HG03521 (cell line): ENCODE data around the gene VPS45.
"Not testable (repeated sequence)": the region's sequence is repeated elsewhere in the genome, so short reads cannot be mapped to it uniquely, and the experiment has no call there.

Experiments
- ATAC-seq: cut with Tn5 transposase; IDR thresholded peaks from one replicate; pipeline ENCODE4 v1.9.1; 2021; ENCODE audit warnings: mild to moderate bottlenecking, moderate library complexity; ENCODE audit not compliant: unreplicated experiment

VPS45 gene

DNA sequence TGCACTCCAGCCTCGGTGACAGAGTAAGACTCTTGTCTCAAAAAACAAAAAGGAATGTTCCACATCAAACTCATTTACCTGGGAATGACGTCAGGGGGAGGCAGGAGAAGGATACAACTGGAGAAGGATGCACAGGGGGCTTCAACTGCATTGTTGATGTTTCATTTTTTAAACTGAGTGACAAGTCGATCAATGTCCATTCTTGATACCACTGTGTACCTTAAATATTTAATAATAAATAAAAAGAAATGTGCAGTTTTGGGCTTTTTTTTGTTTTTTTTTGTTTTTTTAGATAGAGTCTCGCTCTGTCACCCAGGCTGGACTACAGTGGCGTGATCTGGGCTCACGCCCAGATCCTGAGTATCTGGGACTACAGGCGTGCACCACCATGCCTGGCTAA is 117.9 kb downstream of the VPS45 start:
- ATAC-seq = no peak

- ATAC-seq = not testable (repeated sequence)
Observed at GRCh38 chr1:150186438-150186788, 118.8 kb downstream of the VPS45 start.

DNA sequence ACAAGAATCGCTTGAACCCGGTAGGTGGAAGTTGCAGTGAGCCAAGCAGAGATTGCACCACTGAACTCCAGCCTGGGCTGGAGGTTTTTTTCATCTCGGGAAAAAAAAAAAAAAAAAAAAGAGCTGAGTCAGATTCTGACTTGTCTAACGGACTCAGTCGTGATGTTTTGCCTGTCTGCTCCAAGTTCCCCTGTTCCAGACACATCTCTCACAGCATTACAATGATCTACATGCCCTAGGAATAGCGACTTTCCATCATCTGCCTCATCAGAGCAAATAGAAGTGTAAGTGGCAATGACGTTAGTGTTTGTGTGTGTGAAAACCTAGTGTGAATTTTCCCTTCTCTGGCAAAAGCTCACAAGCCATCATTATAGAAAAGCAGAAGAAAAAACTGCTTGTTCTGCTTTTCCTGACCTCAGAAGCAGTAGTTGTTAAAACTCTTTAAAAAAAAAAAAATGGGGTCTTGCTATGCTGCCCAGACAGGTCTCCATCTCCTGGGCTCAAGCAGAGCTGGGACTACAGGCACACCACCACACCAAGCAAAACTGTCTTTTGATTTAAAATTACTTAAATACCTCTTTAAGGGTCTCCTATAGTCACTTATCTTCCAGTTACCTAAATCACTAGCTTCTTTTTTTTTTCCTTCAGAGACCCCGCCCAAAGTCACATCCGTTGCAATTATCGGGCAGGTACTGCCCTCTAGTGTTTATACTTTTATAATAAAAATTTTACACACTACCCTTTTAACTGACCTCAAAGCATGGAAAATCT is 119.4 kb downstream of the VPS45 start:
- ATAC-seq = no peak

GRCh38 chr1:150187560-150187931 is 120.0 kb downstream of the VPS45 start:
- no peak for ATAC-seq

GRCh38 chr1:150192012-150192411 is 124.4 kb downstream of the VPS45 start:
- ATAC-seq = no peak

DNA sequence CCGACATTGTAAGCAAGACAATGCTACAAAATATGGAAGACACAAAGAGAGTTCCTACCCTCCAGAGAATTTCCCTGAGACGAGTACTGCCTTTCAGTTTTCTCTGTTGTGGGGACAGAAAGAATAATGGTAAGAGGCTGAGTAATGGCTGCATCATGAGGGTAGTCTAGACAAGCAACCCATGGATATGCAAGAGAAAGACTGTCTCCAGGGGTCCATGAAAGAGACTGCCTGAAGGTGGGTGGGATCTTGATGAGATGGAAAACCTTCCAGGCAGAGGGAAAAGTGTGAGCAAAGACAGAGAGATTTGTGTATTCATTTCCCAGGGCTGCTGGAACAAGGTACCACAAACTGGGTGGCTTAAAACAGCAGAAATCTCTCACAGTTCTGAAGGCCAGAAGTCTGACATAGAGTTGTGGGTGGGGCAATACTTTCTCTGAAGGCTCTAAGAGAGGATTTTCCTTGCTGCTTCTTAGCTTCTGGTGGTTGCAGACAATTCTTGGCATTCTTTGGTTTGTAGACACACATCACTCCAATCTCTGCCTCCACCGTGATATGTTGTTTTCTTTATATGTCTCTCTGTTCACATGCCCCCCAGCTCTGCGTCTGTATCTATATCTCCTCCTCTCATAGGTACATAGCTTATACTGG is 126.9 kb downstream of the VPS45 start:
- ATAC-seq = no peak
